ENCODE data around the gene PAGR1. TPM values are rescaled to one million over a fixed set of nuclear protein-coding genes. Genes with fewer than 3 reads are reported as not detected.

The PAGR1 gene
- total and polyA plus RNA-seq, 2 of the 13 experiments (the other 11 are each of a cell fraction or from before 2014, with no cell fraction given): 9.8 to 66.4 TPM

DNA sequence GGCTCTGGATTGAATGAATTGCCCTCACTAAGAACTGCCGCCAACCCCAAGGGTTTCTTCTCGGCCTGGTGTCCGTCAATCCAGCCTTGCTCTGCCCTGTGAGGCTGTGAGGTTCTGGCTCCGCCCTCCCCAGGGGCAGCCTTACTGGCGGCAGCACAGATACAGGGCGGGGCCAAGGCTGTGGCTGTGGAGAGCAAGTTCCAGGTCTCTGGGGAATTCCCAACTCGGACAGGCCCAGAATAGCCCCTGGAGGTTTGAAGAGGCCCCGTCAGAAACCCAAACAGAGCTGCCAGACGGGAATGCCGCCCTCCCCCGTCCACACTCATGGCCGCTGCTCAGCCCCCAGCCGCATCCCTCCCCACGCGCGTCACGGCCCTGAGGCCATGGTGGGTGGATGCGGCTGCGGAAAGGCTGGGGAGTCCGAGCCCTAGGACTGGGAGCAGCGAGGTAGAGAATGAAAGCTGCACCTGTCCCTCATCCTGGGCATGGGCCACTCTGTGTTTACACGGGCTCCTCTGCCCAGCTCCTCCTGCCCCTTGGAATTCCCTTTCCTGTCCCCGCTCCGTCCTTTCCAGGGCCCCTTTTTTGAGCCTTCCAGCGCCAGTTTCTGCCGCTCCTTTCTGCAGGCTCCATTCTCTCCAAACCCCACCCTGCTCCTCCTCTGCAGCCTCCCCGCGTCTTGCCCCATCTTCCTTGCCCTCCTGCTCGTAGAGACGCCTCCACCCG lies 4.6 kb upstream of the PAGR1 start (continued):
- TF ChIP-seq, protein P1, sequence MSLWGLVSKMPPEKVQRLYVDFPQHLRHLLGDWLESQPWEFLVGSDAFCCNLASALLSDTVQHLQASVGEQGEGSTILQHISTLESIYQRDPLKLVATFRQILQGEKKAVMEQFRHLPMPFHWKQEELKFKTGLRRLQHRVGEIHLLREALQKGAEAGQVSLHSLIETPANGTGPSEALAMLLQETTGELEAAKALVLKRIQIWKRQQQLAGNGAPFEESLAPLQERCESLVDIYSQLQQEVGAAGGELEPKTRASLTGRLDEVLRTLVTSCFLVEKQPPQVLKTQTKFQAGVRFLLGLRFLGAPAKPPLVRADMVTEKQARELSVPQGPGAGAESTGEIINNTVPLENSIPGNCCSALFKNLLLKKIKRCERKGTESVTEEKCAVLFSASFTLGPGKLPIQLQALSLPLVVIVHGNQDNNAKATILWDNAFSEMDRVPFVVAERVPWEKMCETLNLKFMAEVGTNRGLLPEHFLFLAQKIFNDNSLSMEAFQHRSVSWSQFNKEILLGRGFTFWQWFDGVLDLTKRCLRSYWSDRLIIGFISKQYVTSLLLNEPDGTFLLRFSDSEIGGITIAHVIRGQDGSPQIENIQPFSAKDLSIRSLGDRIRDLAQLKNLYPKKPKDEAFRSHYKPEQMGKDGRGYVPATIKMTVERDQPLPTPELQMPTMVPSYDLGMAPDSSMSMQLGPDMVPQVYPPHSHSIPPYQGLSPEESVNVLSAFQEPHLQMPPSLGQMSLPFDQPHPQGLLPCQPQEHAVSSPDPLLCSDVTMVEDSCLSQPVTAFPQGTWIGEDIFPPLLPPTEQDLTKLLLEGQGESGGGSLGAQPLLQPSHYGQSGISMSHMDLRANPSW (CRISPR knock-in tag; IDR thresholded peaks at IDR 0.05; ENCODE audit: borderline replicate concordance): 0 out of 2 replicates have a peak, but pooled peaks have one; percentile 44
- 0 out of 2 replicates have a peak, but pooled peaks have one; percentile 7 for TF ChIP-seq ZNF644 (CRISPR knock-in tag; IDR thresholded peaks at IDR 0.05; ENCODE audit: low read depth)
- TF ChIP-seq HCFC1 (IDR thresholded peaks at IDR 0.05; ENCODE audit: low read depth, low read length): no peak
- TF ChIP-seq, protein P2, sequence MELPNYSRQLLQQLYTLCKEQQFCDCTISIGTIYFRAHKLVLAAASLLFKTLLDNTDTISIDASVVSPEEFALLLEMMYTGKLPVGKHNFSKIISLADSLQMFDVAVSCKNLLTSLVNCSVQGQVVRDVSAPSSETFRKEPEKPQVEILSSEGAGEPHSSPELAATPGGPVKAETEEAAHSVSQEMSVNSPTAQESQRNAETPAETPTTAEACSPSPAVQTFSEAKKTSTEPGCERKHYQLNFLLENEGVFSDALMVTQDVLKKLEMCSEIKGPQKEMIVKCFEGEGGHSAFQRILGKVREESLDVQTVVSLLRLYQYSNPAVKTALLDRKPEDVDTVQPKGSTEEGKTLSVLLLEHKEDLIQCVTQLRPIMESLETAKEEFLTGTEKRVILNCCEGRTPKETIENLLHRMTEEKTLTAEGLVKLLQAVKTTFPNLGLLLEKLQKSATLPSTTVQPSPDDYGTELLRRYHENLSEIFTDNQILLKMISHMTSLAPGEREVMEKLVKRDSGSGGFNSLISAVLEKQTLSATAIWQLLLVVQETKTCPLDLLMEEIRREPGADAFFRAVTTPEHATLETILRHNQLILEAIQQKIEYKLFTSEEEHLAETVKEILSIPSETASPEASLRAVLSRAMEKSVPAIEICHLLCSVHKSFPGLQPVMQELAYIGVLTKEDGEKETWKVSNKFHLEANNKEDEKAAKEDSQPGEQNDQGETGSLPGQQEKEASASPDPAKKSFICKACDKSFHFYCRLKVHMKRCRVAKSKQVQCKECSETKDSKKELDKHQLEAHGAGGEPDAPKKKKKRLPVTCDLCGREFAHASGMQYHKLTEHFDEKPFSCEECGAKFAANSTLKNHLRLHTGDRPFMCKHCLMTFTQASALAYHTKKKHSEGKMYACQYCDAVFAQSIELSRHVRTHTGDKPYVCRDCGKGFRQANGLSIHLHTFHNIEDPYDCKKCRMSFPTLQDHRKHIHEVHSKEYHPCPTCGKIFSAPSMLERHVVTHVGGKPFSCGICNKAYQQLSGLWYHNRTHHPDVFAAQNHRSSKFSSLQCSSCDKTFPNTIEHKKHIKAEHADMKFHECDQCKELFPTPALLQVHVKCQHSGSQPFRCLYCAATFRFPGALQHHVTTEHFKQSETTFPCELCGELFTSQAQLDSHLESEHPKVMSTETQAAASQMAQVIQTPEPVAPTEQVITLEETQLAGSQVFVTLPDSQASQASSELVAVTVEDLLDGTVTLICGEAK (IDR thresholded peaks at IDR 0.05): no peak
- TF ChIP-seq, protein P2 (CRISPR knock-in tag; IDR thresholded peaks at IDR 0.05): no peak; the same call in 1 of the 2 replicates
- no peak for TF ChIP-seq ATF7 (IDR thresholded peaks at IDR 0.05)
- TF ChIP-seq ATF7 (CRISPR knock-in tag; IDR thresholded peaks at IDR 0.05): no peak
- TF ChIP-seq, protein P3, sequence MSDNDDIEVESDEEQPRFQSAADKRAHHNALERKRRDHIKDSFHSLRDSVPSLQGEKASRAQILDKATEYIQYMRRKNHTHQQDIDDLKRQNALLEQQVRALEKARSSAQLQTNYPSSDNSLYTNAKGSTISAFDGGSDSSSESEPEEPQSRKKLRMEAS (IDR thresholded peaks at IDR 0.05): peak; percentile 59; the same call in 1 of the 2 replicates
- TF ChIP-seq, protein P4, sequence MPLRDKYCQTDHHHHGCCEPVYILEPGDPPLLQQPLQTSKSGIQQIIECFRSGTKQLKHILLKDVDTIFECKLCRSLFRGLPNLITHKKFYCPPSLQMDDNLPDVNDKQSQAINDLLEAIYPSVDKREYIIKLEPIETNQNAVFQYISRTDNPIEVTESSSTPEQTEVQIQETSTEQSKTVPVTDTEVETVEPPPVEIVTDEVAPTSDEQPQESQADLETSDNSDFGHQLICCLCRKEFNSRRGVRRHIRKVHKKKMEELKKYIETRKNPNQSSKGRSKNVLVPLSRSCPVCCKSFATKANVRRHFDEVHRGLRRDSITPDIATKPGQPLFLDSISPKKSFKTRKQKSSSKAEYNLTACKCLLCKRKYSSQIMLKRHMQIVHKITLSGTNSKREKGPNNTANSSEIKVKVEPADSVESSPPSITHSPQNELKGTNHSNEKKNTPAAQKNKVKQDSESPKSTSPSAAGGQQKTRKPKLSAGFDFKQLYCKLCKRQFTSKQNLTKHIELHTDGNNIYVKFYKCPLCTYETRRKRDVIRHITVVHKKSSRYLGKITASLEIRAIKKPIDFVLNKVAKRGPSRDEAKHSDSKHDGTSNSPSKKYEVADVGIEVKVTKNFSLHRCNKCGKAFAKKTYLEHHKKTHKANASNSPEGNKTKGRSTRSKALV (CRISPR knock-in tag; IDR thresholded peaks at IDR 0.05): no peak; the same call in 1 of the 2 replicates
- TF ChIP-seq AKAP8 (CRISPR knock-in tag; IDR thresholded peaks at IDR 0.05): peak; percentile 90; the same call in 1 of the 2 replicates
- TF ChIP-seq, protein P5, sequence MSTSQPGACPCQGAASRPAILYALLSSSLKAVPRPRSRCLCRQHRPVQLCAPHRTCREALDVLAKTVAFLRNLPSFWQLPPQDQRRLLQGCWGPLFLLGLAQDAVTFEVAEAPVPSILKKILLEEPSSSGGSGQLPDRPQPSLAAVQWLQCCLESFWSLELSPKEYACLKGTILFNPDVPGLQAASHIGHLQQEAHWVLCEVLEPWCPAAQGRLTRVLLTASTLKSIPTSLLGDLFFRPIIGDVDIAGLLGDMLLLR (CRISPR knock-in tag; IDR thresholded peaks at IDR 0.05): no peak
- peak; percentile 40; the same call in 1 of the 2 replicates for TF ChIP-seq CREM (IDR thresholded peaks at IDR 0.05)
- no peak for TF ChIP-seq CREM (CRISPR knock-in tag; IDR thresholded peaks at IDR 0.05)
- peak; percentile 76; the same call in 1 of the 2 replicates for TF ChIP-seq GFI1 (CRISPR knock-in tag; IDR thresholded peaks at IDR 0.05; ENCODE audit: borderline replicate concordance)
- TF ChIP-seq ZNF629 (CRISPR knock-in tag; conservative IDR thresholded peaks at IDR 0.05): no peak

Measured in HepG2 (cell line).